GM12872 (cell line): Measurements from ENCODE around the gene SMOC2.

Experiments
- TF ChIP-seq, protein P1 (sequence below): IDR thresholded peaks from 3 replicates; pipeline ENCODE4 v1.5.1; 2011; ENCODE audit warnings: low read depth, mild to moderate bottlenecking, low read length, moderate library complexity; ENCODE audit not compliant: insufficient read depth

SMOC2 gene

DNA sequence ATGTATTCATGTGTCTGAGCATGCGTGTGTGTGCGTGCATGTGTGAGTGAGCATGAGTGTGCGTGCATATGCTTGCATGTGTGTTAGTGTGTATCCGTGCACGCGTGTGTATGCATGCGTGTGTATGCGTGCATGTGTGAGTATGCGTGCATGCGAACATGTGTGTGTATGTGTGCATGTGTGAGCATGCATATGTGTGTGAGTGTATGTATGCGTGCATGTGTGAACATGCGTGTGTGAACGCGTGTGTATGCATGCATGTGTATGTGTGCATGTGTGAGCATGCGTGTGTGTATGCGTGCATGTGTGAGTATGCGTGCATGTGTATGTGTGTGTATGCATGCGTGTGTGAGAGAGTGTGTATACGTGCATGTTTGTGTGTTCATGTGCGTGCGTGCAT is 77.9 kb downstream of the SMOC2 start:
- TF ChIP-seq, protein P1, sequence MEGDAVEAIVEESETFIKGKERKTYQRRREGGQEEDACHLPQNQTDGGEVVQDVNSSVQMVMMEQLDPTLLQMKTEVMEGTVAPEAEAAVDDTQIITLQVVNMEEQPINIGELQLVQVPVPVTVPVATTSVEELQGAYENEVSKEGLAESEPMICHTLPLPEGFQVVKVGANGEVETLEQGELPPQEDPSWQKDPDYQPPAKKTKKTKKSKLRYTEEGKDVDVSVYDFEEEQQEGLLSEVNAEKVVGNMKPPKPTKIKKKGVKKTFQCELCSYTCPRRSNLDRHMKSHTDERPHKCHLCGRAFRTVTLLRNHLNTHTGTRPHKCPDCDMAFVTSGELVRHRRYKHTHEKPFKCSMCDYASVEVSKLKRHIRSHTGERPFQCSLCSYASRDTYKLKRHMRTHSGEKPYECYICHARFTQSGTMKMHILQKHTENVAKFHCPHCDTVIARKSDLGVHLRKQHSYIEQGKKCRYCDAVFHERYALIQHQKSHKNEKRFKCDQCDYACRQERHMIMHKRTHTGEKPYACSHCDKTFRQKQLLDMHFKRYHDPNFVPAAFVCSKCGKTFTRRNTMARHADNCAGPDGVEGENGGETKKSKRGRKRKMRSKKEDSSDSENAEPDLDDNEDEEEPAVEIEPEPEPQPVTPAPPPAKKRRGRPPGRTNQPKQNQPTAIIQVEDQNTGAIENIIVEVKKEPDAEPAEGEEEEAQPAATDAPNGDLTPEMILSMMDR, result no peak

DNA sequence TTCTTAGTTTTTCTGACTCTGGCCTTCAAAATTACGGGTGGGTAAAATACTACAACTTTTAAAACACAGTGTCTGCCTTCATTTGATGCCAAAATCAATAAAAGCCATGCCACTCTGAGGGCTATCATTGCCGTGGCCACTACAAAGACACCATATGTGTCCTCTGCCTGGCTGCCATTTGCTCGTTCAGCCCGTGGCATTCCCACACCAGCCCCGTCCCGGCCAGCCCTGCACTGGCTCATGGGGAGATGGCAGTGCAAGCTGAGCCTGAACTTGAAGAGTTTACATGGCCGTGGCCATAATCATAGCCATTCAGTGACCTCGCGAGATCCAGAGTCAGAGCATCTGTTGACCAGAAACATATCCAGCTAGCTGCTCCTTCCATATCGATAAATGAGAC is 79.2 kb downstream of the SMOC2 start:
- TF ChIP-seq, protein P1, result no peak

- TF ChIP-seq, protein P1, result no peak
These were observed 83.6 kb downstream of the SMOC2 start for GRCh38 chr6:168524571-168525001.

DNA sequence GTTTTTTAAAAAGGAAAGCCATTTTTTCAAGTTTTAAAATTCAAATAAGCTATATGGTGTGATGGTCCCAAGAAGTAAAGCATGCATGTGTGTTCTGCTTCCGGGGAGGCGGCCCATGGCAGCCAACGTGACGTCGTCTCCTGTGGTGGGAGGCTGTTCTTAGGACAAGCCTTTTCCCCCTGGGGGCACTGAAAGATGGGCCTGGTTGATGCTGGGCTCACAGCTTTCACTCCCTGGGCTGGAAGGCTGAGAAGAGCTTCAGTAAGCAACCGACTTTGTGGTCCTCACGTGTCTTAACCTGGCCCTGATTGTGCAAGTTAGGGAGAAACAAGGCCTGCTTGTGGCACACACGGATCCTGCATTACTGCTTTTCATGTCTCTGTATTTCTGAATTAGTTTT is 84.1 kb downstream of the SMOC2 start:
- TF ChIP-seq, protein P1, result no peak

- TF ChIP-seq, protein P1, result no peak
These were observed 85.1 kb downstream of the SMOC2 start for GRCh38 chr6:168525926-168526630.

- TF ChIP-seq, protein P1, result no peak
These were observed 85.9 kb downstream of the SMOC2 start for GRCh38 chr6:168526841-168527281.

DNA sequence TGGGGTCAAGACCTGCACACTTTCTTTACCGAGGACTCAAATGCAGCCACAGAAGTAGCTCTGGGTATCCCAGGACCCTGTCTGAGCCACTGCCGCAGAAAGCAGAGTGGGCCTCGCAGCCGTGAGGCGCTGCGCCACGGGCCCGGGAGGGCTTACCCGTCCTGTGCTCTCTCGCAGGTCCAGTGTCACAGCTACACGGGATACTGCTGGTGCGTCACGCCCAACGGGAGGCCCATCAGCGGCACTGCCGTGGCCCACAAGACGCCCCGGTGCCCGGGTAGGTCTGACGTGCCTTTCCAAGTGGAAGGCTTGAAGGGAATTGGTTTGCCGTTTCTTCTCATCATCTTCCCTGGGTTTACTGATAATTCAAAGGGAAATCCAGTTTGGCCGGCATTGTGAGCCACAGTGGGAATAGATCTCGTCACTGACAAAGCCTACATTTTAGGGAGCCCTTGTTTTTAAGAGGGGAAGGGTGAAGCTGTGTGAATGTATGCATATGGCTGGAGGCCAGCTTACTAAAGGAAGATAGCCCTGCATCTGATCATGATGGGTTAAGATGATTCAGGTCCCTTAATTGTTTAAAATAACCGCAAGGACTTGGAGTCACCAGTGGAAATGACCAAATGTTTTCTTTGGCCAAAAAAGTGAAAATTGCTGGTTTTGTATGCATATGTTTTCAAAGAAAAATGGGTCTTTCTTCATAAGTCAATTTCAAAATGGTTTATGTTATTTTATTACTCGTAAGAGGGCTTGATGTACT is 86.6 kb downstream of the SMOC2 start:
- TF ChIP-seq, protein P1, result no peak
